ENCODE data around the gene LARGE2.

- TF ChIP-seq, protein P1, sequence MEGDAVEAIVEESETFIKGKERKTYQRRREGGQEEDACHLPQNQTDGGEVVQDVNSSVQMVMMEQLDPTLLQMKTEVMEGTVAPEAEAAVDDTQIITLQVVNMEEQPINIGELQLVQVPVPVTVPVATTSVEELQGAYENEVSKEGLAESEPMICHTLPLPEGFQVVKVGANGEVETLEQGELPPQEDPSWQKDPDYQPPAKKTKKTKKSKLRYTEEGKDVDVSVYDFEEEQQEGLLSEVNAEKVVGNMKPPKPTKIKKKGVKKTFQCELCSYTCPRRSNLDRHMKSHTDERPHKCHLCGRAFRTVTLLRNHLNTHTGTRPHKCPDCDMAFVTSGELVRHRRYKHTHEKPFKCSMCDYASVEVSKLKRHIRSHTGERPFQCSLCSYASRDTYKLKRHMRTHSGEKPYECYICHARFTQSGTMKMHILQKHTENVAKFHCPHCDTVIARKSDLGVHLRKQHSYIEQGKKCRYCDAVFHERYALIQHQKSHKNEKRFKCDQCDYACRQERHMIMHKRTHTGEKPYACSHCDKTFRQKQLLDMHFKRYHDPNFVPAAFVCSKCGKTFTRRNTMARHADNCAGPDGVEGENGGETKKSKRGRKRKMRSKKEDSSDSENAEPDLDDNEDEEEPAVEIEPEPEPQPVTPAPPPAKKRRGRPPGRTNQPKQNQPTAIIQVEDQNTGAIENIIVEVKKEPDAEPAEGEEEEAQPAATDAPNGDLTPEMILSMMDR (IDR thresholded peaks at IDR 0.05; ENCODE audit: low read depth, low read length, poor library complexity, severe bottlenecking) = no peak
- TF ChIP-seq EZH2phosphoT487 (IDR thresholded peaks at IDR 0.05; ENCODE audit: borderline replicate concordance, low read length) = no peak
These were observed 6.2 kb downstream of the LARGE2 start for GRCh38 chr11:45928535-45929215.

All from DOHH2 (cell line).